ENCODE measurements around the gene LCP2. TPM values are rescaled to one million over a fixed set of nuclear protein-coding genes. Genes with fewer than 3 reads are reported as not detected.
A peak's percentile ranks its signal among the peaks of the same experiment; 100 is the strongest.

The LCP2 gene
- total and polyA plus RNA-seq, 2 of the 4 experiments (the other 2 are of a cell fraction): not detected

GRCh38 chr5:170273968-170274710, 23.4 kb downstream of the LCP2 start:
- H3K9ac ChIP-seq (ENCODE audit: low read depth, low read length): no peak overlapping the region
- no peak overlapping the region for H4K91ac ChIP-seq (ENCODE audit: insufficient read depth, low read depth, low read length)
- H2BK120ac ChIP-seq (ENCODE audit: low read depth, low read length): no peak overlapping the region
- H2AK5ac ChIP-seq (ENCODE audit: low read depth, low read length): no peak overlapping the region
- no peaks in the 10 kb centered on the region for H3K27me3 ChIP-seq (ENCODE audit: control insufficient read depth, insufficient read depth, low read length)
- H3K4ac ChIP-seq (ENCODE audit: low read depth, low read length): no peak overlapping the region
- dilution Hi-C loops (cut with HindIII; ENCODE audit: low sequenced_read_pairs, unreplicated experiment): no loop called here
- no peak overlapping the region for H4K5ac ChIP-seq (ENCODE audit: low read depth, low read length)
- intact Hi-C loops (cut with micrococcal nuclease): no loop called here
- no peaks in the 10 kb centered on the region for H3K9me3 ChIP-seq (ENCODE audit: control insufficient read depth, insufficient read depth, low read length)
- no peak overlapping the region for H2BK15ac ChIP-seq (ENCODE audit: low read depth, low read length)
- H3K4me3 ChIP-seq (ENCODE audit: insufficient read depth, low read depth, low read length): no peak overlapping the region
- no peak overlapping the region for H4K8ac ChIP-seq (ENCODE audit: low read depth in 2 of 2, low read length in 2 of 2)
- H3K14ac ChIP-seq (replicated peaks; ENCODE audit: low read depth, low read length): no peak overlapping the region
- in situ Hi-C loops (cut with MboI; ENCODE audit: low sequenced_read_pairs): no loop called here
- no peaks in the 10 kb centered on the region for H3K9me1 ChIP-seq (ENCODE audit: insufficient read depth, low read length)
- POLR2A ChIA-PET (ENCODE audit: unreplicated experiment): no interaction called here
- TF ChIP-seq RAD21 (IDR thresholded peaks at IDR 0.05; ENCODE audit: low read length) (no peak), FOS (IDR thresholded peaks at IDR 0.05; ENCODE audit: low read depth, low read length) (no peak), MAFK (IDR thresholded peaks at IDR 0.05; ENCODE audit: low read depth, low read length) (no peak), CHD1 (IDR thresholded peaks at IDR 0.05; ENCODE audit: low read depth, low read length) (no peak), MAZ (IDR thresholded peaks at IDR 0.05; ENCODE audit: borderline replicate concordance, low read depth, low read length) (no peak), USF2 (IDR thresholded peaks at IDR 0.05; ENCODE audit: low read depth, low read length) (no peak), POLR2A (IDR thresholded peaks at IDR 0.05; ENCODE audit: low read depth, low read length) (no peak), RCOR1 (IDR thresholded peaks at IDR 0.05; ENCODE audit: insufficient replicate concordance, low read length) (no peak), BHLHE40 (IDR thresholded peaks at IDR 0.05; ENCODE audit: low read depth, low read length) (no peak), NFE2L2 (IDR thresholded peaks at IDR 0.05; ENCODE audit: low read depth, low read length) (no peak), CTCF (conservative IDR thresholded peaks at IDR 0.05; ENCODE audit: low read depth, low read length) (no peak), SMC3 (IDR thresholded peaks at IDR 0.05; ENCODE audit: low read depth, low read length) (no peak), ELK1 (IDR thresholded peaks at IDR 0.05; ENCODE audit: borderline replicate concordance, low read depth, low read length) (no peak), RFX5 (IDR thresholded peaks at IDR 0.05; ENCODE audit: low read depth, low read length) (no peak), MXI1 (IDR thresholded peaks at IDR 0.05; ENCODE audit: borderline replicate concordance, low read depth, low read length) (no peak)
- BruUV-seq (replicated peaks): no TSS peak
- no peak overlapping the region for H2BK20ac ChIP-seq (ENCODE audit: low read depth, low read length)
- H3K36me3 ChIP-seq (ENCODE audit: control insufficient read depth, insufficient read depth, low read length): no peaks in the 10 kb centered on the region
- no peak overlapping the region for H3K23ac ChIP-seq (ENCODE audit: low read depth, low read length)
- H4K20me1 ChIP-seq (ENCODE audit: insufficient read depth, low read length): no peaks in the 10 kb centered on the region
- H3K56ac ChIP-seq (ENCODE audit: extremely low read depth, insufficient read depth, low read length): no peak overlapping the region
- H3K27ac ChIP-seq (ENCODE audit: insufficient read depth, low read length): no peak overlapping the region
- H3K79me1 ChIP-seq (ENCODE audit: low read depth in 1 of 2, low read length in 2 of 2): no peaks in the 10 kb centered on the region
- WGBS, 2 experiments (ENCODE audit: extremely low coverage in 2 of 2, insufficient read length in 1 of 2): 38% methylated on average over 1 of the region's 8 CpGs; no CpG with 5 or more reads in 1 of the 2 experiments
- ATAC-seq (ENCODE audit: low read depth) (no peak), DNase-seq (no peak)
- H3K4me1 ChIP-seq (ENCODE audit: control insufficient read depth, insufficient read depth, low read length): no peaks in the 10 kb centered on the region
- CTCF ChIA-PET: no interaction called here
- peak overlapping the region; percentile 21 for H2AFZ ChIP-seq (replicated peaks; ENCODE audit: low read length, poor library complexity)
- no peak overlapping the region for H2BK5ac ChIP-seq (ENCODE audit: low read depth, low read length, poor library complexity, severe bottlenecking)
- no peak overlapping the region for H3K18ac ChIP-seq (ENCODE audit: low read depth, low read length)
- H2AK9ac ChIP-seq (replicated peaks; ENCODE audit: low read depth, low read length, poor library complexity): no peak overlapping the region
- H3K4me2 ChIP-seq (ENCODE audit: low read depth, low read length): no peak overlapping the region
